Testis (tissue), 2 donors: Measurements from ENCODE around the gene ZNF737.
"Not testable (repeated sequence)": the region's sequence is repeated elsewhere in the genome, so short reads cannot be mapped to it uniquely, and the experiment has no call there.

Experiments used
- CTCF ChIP-seq, 3 experiments: fragments of 450-650 bp in 2 of 3; fragments of 200-600 bp in 1 of 3; sonication (generic) in 1 of 3; IDR thresholded peaks; one replicate each; pipeline ENCODE4 v1.5.1; 2016 to 2019; ENCODE audit warnings: antibody characterized with exemption in 3 of 3, mild to moderate bottlenecking in 2 of 3, moderate library complexity in 1 of 3
- POLR2A ChIP-seq: fragments of 450-650 bp; IDR thresholded peaks from one replicate; pipeline ENCODE4 v1.6.1; 2017; ENCODE audit warnings: antibody characterized with exemption, mild to moderate bottlenecking, moderate library complexity

- TF ChIP-seq CTCF (IDR thresholded peaks at IDR 0.05); POLR2A: not testable (repeated sequence)
These were observed 35.3 kb downstream of the ZNF737 start for GRCh38 chr19:20530303-20530702.
